IPS DF 6.9 (cell line): ENCODE results near the gene RFC2.
"Not testable (repeated sequence)": the region's sequence is repeated elsewhere in the genome, so short reads cannot be mapped to it uniquely, and the experiment has no call there.

Source experiments
- DNase-seq: peaks from one replicate; pipeline ENCODE4 v3.0.0-alpha.2; 2013; ENCODE audit warnings: low read depth, low spot score
- H3K27ac ChIP-seq: one replicate; pipeline ENCODE4 v1.5.1; 2013; ENCODE audit warnings: low read length, control low read depth
- H3K27me3 ChIP-seq: 2 replicates; pipeline ENCODE4 v1.6.1; 2013; ENCODE audit warnings: mild to moderate bottlenecking, low read length; ENCODE audit not compliant: control insufficient read depth, insufficient read depth
- H3K36me3 ChIP-seq: 2 replicates; pipeline ENCODE4 v1.6.1; 2013; ENCODE audit warnings: low read length; ENCODE audit not compliant: control insufficient read depth, insufficient read depth
- H3K4me1 ChIP-seq: 2 replicates; pipeline ENCODE4 v1.6.1; 2013; ENCODE audit warnings: low read length; ENCODE audit not compliant: control insufficient read depth, insufficient read depth
- H3K4me3 ChIP-seq: 2 replicates; pipeline ENCODE4 v1.5.1; 2013; ENCODE audit warnings: mild to moderate bottlenecking, low read length
- H3K9me3 ChIP-seq: 2 replicates; pipeline ENCODE4 v1.6.1; 2013; ENCODE audit warnings: low read length, inconsistent platforms; ENCODE audit not compliant: control insufficient read depth, insufficient read depth
- WGBS: extraction: QIAGEN DNeasy Blood & Tissue Kit; methylation state at CpG from one replicate; pipeline ENCODE4 v1.1.7; 2013; ENCODE audit warnings: mixed read lengths, missing lambda C conversion rate; ENCODE audit not compliant: insufficient read length, insufficient coverage; 5-methylcytosine and 5-hydroxymethylcytosine counted together

RFC2 gene

DNA sequence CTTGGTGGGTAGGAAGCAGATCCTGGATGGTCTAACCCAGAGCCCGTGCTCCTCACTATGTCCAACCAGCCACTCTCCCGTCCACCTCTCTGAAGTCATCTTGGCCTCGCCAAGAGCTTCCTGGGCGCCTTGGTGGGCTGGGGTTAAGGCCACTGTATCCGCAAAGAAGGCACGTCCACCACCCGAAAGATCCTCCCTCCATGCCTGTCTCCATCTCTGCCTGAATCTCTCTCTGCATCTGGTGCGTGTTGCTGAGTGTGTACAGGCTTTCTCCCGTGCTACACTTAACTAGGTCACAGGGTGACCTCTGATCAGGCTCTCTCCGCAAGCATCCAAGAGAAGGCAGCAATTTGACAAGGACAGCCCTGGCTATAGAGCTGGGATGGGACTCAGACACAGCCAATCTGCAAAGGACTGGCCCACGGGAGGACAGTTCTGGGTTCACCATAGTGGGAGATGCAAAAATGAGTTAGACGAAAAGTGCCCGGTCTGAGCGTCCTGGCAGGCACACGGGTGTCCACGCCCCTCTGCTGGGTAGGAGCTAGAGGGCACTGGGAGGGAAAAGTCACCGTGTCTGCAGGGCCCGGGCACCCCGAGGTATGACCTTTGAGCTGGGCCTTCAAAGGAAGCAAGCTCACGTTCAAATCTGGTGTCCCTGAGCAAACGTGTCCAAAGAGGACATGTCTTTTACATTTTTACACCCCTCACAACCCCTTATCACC, 9.4 kb upstream of the RFC2 start:
- no peaks in the 10 kb centered on the region for H3K36me3 ChIP-seq
- H3K4me3 ChIP-seq: no peak overlapping the region
- no peaks in the 10 kb centered on the region for H3K9me3 ChIP-seq
- H3K27ac ChIP-seq: no peak overlapping the region
- no peaks in the 10 kb centered on the region for H3K27me3 ChIP-seq
- H3K4me1 ChIP-seq: 0 out of 2 replicates have a peak, but pooled peaks cover 1% of the 10 kb centered on the region
- no CpG with 5 or more reads among the region's 21 CpGs for WGBS
- DNase-seq: no peak

DNA sequence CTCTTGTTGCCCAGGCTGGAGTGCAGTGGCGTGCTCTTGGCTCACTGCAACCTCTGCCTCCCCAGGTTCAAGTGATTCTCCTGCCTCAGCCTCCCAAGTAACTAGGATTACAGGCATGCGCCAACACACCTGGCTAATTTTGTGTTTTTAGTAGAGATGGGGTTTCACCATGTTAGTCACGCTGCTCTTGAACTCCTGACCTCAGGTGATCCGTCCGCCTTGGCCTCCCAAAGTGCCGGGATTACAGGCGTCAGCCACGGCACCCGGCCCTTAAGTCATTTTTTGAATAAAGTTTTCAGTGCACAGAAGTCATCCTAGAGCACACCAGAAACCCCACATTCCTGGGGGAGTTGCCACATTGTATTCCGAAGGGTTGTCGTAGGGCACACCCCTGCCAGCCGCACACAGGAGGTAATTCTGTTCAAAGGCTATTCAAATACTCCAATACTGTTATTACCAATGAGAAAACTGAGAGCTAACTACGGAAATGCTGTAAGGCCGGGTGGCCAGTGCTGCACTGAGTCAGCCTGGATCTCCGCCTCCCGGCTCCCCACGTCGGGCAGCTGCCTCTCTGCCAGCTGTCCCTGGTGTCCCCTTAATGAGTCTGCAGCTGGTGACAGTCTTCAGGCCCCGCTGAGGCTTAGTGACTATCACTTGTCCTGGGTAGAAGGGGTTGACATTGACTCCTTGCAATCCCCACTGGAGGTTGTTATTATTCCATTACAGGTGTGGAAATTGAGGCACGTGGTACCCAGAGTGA, 8.6 kb upstream of the RFC2 start:
- whole genome bisulfite sequencing: no CpG with 5 or more reads among the region's 20 CpGs
- no peaks in the 10 kb centered on the region for H3K36me3 ChIP-seq
- no peak overlapping the region for H3K4me3 ChIP-seq
- DNase-seq: no peak
- no peaks in the 10 kb centered on the region for H3K9me3 ChIP-seq
- H3K27me3 ChIP-seq: no peaks in the 10 kb centered on the region
- no peaks in the 10 kb centered on the region for H3K4me1 ChIP-seq
- H3K27ac ChIP-seq: no peak overlapping the region

DNA sequence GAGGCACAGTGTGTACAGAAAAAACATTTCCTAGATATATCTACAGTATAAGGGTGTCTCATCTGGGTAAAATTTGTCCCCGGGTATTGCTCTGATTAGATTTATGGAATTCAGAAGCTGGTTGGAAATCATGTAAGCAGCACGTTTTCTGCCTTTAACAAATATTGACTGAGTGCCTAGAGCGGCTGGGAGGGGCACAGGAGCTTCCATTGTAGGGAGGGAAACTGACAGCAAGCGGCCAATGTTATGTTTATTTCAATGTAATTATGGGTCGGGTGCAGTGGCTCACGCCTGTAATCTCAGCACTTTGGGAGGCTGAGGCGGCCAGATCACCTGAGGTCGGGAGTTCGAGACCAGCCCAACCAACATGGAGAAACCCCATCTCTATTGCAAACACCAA, 4.4 kb upstream of the RFC2 start:
- no peaks in the 10 kb centered on the region for H3K36me3 ChIP-seq
- H3K4me3 ChIP-seq: no peak overlapping the region
- H3K9me3 ChIP-seq: no peaks in the 10 kb centered on the region
- no peak overlapping the region for H3K27ac ChIP-seq
- DNase-seq: no peak
- WGBS: no CpG with 5 or more reads among the region's 9 CpGs
- H3K27me3 ChIP-seq: no peaks in the 10 kb centered on the region
- H3K4me1 ChIP-seq: no peaks in the 10 kb centered on the region

DNA sequence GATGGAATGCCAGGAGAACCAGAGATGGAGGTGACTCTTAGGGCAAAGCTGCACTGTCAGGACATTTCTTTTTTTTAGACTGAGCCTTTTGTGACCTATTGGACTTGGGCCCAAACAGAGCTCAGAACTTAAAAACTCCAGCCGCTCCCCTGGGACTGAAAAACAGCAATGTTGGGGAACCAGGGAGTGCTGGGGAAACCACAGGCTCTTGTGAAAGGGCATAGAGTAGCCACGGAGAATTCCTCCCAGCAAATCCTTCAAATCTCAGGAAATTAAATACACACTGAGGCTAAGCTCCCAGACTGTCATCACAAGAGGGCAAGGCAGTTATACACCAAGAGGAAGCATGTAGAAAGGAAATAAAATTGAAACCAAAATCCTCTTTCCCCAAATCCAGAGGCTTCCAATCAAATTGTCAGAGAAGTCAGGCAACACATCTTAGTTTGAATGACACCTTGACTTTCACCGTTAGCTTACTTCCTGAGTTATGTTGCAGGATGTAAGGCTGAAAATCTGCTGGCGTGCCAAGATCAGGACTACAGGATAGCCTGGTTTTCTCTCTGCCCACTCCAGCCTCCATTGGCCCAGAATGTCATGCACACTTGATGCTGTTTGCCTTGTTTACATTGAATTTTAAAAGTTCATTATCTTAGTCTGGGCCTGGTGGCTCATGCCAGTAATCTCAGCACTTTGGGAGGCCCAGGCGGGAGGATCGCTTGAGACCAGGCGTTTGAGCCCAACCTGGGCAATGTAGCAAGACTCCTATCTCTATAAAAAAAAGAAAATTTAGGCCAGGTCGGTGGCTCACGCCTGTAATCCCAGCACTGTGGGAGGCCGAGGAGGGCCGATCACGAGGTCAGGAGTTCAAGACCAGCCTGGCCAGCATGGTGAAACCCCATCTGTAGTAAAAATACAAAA, 2.6 kb upstream of the RFC2 start:
- H3K27me3 ChIP-seq: no peaks in the 10 kb centered on the region
- no CpG with 5 or more reads among the region's 12 CpGs for WGBS
- H3K36me3 ChIP-seq: no peaks in the 10 kb centered on the region
- H3K4me3 ChIP-seq: no peak overlapping the region
- H3K27ac ChIP-seq: no peak overlapping the region
- H3K4me1 ChIP-seq: no peaks in the 10 kb centered on the region
- no peak for DNase-seq
- H3K9me3 ChIP-seq: no peaks in the 10 kb centered on the region

GRCh38 chr7:74255461-74255860, 1.3 kb upstream of the RFC2 start:
- H3K27me3 ChIP-seq, H3K9me3 ChIP-seq, H3K36me3 ChIP-seq, H3K27ac ChIP-seq, H3K4me3 ChIP-seq, H3K4me1 ChIP-seq, DNase-seq: not testable (repeated sequence)
- WGBS: no CpG with 5 or more reads among the region's 6 CpGs

GRCh38 chr7:74254858-74255379, 720 bp upstream of the RFC2 start:
- peaks cover 8% of the 10 kb centered on the region; the same call in 1 of the 2 replicates for H3K36me3 ChIP-seq
- H3K9me3 ChIP-seq: no peaks in the 10 kb centered on the region
- no peak overlapping the region for H3K27ac ChIP-seq
- no peak for DNase-seq
- no peaks in the 10 kb centered on the region for H3K4me1 ChIP-seq
- WGBS: no CpG with 5 or more reads among the region's 20 CpGs
- H3K27me3 ChIP-seq: no peaks in the 10 kb centered on the region
- peak overlapping the region; percentile 85; the same call in 1 of the 2 replicates for H3K4me3 ChIP-seq

DNA sequence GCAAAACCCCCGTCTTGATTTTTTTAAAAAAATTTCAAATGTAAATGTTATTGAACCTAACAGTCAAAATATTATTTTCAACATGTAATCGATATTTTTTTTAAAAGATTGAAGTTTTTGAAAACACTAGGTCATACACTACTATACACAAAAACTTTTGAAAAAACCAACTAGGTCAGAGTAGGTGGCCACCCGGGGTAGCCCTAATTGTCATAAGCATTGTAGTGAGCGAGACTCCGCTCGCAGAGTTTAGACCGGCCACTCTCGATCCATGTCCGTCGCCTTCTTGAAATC, 417 bp downstream of the RFC2 start:
- peak overlapping the region; percentile 85; the same call in 1 of the 2 replicates for H3K4me3 ChIP-seq
- H3K36me3 ChIP-seq: peaks cover 18% of the 10 kb centered on the region; the same call in 1 of the 2 replicates
- no peaks in the 10 kb centered on the region for H3K27me3 ChIP-seq
- no CpG with 5 or more reads among the region's 10 CpGs for WGBS
- H3K9me3 ChIP-seq: no peaks in the 10 kb centered on the region
- no peak overlapping the region for H3K27ac ChIP-seq
- no peak for DNase-seq
- no peaks in the 10 kb centered on the region for H3K4me1 ChIP-seq

DNA sequence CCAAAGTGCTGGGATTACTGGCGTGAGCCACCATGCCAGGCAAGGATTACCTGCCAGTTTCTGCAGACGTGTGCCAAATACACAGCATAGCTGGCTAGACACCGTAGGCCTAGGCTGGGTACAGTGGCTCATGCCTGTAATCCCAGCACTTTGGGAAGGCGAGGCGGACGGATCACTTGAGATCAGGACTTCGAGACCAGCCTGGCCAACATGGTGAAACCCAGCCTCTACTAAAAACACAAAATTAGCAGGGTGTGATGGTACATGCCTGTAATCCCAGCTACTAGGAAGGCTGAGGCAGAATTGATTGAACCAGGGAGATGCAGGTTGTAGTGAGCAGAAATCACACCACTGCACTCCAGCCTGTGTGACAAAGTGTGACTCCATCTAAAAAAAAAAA, 868 bp downstream of the RFC2 start:
- no CpG with 5 or more reads among the region's 7 CpGs for WGBS
- no peak overlapping the region; the same call in 1 of the 2 replicates for H3K4me3 ChIP-seq

DNA sequence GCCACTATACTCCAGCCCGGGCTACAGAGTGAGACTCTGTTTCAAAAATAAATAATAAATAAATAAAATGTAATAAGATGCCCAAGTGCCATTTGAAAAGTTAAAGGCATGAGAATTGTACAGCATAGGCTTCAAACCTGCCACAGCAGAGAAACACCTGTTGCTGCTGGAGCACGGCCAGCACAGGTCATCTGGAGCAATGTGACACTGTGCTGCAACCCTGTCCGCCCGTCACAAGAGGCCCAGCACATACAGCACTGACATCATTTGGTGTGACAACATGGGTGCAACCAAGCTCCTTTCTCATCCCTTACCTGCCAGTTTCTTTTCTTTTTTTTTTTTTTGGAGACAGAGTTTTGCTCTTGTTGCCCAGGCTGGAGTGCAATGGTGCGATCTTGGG, 1.3 kb downstream of the RFC2 start:
- no peaks in the 10 kb centered on the region for H3K9me3 ChIP-seq
- no peak overlapping the region for H3K27ac ChIP-seq
- no peak for DNase-seq
- no peaks in the 10 kb centered on the region for H3K4me1 ChIP-seq
- WGBS: no CpG with 5 or more reads among the region's 5 CpGs
- H3K36me3 ChIP-seq: peaks cover 19% of the 10 kb centered on the region; the same call in 1 of the 2 replicates
- H3K4me3 ChIP-seq: no peak overlapping the region
- no peaks in the 10 kb centered on the region for H3K27me3 ChIP-seq

More for the DNA sequence above, 868 bp downstream of the RFC2 start:
- no peaks in the 10 kb centered on the region for H3K27me3 ChIP-seq
- peaks cover 19% of the 10 kb centered on the region; the same call in 1 of the 2 replicates for H3K36me3 ChIP-seq
- H3K9me3 ChIP-seq: no peaks in the 10 kb centered on the region
- H3K4me1 ChIP-seq: no peaks in the 10 kb centered on the region
- no peak overlapping the region for H3K27ac ChIP-seq
- no peak for DNase-seq

GRCh38 chr7:74249058-74249457, 5.1 kb downstream of the RFC2 start:
- DNase-seq, H3K4me1 ChIP-seq, H3K27me3 ChIP-seq, H3K9me3 ChIP-seq, H3K4me3 ChIP-seq, H3K27ac ChIP-seq: not testable (repeated sequence)
- WGBS: no CpG with 5 or more reads among the region's 10 CpGs
- peaks cover 31% of the 10 kb centered on the region for H3K36me3 ChIP-seq
